GM10847 (cell line): ENCODE measurements around the gene YEATS2.
A peak's percentile ranks its signal among the peaks of the same experiment; 100 is the strongest.

Experiments
- POLR2A ChIP-seq: IDR thresholded peaks from 2 replicates; pipeline ENCODE4 v1.6.1; 2011; ENCODE audit not compliant: insufficient read length; ENCODE audit errors: extremely low read depth

YEATS2 gene

GRCh38 chr3:183697610-183698317 lies at the start of gene YEATS2:
Gene YEATS2, plus strand, starts transcription at chr3:183697797. Its CDS starts 17,366 bp downstream, at chr3:183715163.
- TF ChIP-seq POLR2A = peak; percentile 82

GRCh38 chr3:183650554-183650953 lies 47.0 kb upstream of the YEATS2 start:
- TF ChIP-seq POLR2A = no peak

- no peak for TF ChIP-seq POLR2A
Observed at GRCh38 chr3:183653209-183654064, 44.2 kb upstream of the YEATS2 start.

GRCh38 chr3:183654727-183655126 lies 42.9 kb upstream of the YEATS2 start:
- no peak for TF ChIP-seq POLR2A

GRCh38 chr3:183662099-183662498 lies 35.5 kb upstream of the YEATS2 start:
- TF ChIP-seq POLR2A = no peak

- no peak for TF ChIP-seq POLR2A
Observed at GRCh38 chr3:183664913-183665381, 32.6 kb upstream of the YEATS2 start.

- no peak for TF ChIP-seq POLR2A
Observed at GRCh38 chr3:183680061-183680460, 17.5 kb upstream of the YEATS2 start.

- no peak for TF ChIP-seq POLR2A
Observed at GRCh38 chr3:183687705-183688104, 9.9 kb upstream of the YEATS2 start.

GRCh38 chr3:183688874-183689273 lies 8.7 kb upstream of the YEATS2 start:
- no peak for TF ChIP-seq POLR2A

- no peak for TF ChIP-seq POLR2A
Observed at GRCh38 chr3:183690402-183690995, 7.1 kb upstream of the YEATS2 start.

GRCh38 chr3:183692436-183692835 lies 5.2 kb upstream of the YEATS2 start:
- TF ChIP-seq POLR2A = no peak

- TF ChIP-seq POLR2A = no peak
Observed at GRCh38 chr3:183695569-183696364, 1.8 kb upstream of the YEATS2 start.

- no peak for TF ChIP-seq POLR2A
Observed at GRCh38 chr3:183697123-183697609, 431 bp upstream of the YEATS2 start.

- no peak for TF ChIP-seq POLR2A
Observed at GRCh38 chr3:183698318-183698751, 738 bp downstream of the YEATS2 start.

GRCh38 chr3:183698756-183699155 lies 1.2 kb downstream of the YEATS2 start:
- TF ChIP-seq POLR2A = no peak
